NCI-H2196 treated with DMSO at 0.1 percent for 48 hours (cell line): Measurements from ENCODE around the gene ALDH1A2.

Source experiments
- DNase-seq: peaks from one replicate; lab custom pipeline; 2025; ENCODE audit not compliant: unreplicated experiment; lab: John Stamatoyannopoulos, UW

The ALDH1A2 gene

DNA sequence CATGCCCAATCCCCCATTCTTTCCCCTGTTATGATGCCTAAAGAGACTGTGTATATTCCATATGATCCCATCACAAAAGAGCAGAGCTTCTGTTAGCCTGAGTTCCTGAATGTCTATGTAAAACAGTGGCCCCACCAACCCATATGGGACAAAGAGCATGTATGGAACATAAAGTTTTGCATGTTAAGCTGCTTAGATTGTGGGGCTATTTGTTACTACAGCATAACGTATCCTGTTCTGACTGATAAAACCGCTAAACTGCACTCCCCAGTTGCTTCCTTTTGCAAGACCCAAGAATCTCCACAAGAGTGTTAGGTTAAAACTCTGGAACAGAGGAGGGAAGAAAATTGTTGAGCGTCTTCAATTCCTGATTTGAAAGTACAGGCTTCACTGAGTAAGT is 154.8 kb downstream of the ALDH1A2 start:
- DNase-seq, result no peak

DNA sequence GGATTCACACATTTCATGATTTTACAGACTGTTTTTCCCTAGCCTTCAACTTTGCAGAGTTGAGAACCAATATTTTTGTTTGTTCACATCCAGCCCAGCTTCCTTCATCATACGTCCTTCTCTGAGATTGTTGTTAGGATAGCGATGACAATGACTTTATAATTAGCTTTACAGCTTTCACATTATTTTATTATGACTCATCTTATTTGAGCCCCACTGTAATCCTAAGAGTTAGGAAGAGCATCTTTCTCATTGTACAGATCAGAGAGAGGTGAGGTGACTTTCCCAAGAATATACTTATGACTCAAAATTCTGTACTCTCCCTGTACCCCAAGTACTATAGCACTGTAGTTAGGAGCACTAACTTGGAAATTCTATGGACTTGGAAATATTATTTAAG is 156.1 kb downstream of the ALDH1A2 start:
- DNase-seq, result no peak

DNA sequence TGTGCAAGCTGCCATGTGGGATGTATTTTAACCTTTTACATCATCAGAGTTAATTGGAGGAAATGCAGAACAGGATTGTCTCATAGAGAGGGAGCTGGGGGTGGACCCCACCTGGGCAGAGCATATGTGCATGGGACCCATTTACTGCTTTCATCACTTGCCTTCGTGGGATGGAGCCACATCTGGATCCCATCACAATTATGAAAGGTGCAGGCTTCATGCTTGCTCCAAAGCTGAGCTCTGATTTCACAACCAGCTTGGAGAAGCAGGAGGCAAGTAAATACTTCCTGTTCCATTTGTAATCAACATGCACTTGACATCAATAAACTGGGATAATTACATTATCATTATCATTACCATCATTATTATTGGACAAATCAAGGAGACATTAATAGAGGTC is 161.9 kb downstream of the ALDH1A2 start:
- DNase-seq, result no peak
